MM.1S (cell line): Measurements from ENCODE around the gene FRY.

Experiments
- EZH2 ChIP-seq: fragments of 300-600 bp; sonication (generic); optimal IDR thresholded peaks from 2 replicates; pipeline ENCODE3; 2017; ENCODE audit warnings: low read depth, mild to moderate bottlenecking, antibody characterized with exemption, low read length, mixed read lengths
- TF ChIP-seq, protein P1 (sequence below): fragments of 300-600 bp; sonication (generic); IDR thresholded peaks from 2 replicates; pipeline ENCODE4 v1.5.1; 2016; ENCODE audit warnings: antibody characterized with exemption, low read length, mixed read lengths

DNA sequence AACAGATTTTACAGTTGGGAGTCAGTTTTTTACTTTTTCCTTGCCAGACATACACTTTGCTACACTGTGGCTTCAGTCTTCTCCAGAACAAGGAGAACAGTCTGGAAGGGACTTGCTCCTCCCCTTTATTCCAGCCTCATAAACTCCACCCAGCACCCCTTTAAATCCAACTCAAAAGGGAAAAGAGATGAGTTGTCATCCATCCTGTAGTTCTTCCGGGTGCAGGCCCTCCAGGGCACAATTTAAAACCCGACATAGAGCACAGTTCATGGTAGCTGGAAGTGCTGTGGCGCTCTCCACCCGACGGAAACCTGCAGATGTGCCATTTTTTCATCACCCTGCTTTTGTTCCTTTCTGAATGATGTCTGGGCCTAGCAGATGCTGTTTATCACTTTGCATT lies 184.7 kb downstream of the FRY start:
- TF ChIP-seq EZH2 = no peak
- TF ChIP-seq, protein P1, sequence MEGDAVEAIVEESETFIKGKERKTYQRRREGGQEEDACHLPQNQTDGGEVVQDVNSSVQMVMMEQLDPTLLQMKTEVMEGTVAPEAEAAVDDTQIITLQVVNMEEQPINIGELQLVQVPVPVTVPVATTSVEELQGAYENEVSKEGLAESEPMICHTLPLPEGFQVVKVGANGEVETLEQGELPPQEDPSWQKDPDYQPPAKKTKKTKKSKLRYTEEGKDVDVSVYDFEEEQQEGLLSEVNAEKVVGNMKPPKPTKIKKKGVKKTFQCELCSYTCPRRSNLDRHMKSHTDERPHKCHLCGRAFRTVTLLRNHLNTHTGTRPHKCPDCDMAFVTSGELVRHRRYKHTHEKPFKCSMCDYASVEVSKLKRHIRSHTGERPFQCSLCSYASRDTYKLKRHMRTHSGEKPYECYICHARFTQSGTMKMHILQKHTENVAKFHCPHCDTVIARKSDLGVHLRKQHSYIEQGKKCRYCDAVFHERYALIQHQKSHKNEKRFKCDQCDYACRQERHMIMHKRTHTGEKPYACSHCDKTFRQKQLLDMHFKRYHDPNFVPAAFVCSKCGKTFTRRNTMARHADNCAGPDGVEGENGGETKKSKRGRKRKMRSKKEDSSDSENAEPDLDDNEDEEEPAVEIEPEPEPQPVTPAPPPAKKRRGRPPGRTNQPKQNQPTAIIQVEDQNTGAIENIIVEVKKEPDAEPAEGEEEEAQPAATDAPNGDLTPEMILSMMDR = no peak
